Globus pallidus (tissue), 1 donor: Measurements from ENCODE around the gene ZDHHC17.
"Not testable (repeated sequence)": the region's sequence is repeated elsewhere in the genome, so short reads cannot be mapped to it uniquely, and the experiment has no call there.

Experiments used
- DNase-seq: peaks from one replicate; pipeline ENCODE4 v3.0.0-alpha.2; 2015; ENCODE audit warnings: low spot score

The ZDHHC17 gene

DNA sequence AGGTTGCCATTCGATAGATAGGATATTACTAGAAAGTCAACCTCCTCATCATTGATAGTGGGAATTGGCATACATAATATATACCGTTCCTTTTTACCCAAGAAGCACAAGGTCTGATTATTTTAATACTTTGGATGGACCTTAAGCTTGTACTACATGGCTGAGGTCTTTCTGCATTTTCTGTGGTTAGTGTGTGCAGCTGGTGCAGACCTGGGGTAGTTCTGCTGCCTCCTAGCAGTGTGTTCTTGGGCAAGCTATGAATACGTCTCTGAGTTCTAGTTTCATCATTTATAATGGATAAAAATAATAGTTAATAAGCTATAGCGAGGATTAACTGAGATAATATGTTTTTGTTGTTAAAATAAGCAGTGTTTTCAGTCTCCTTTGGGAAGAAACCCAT lies 2.2 kb downstream of the ZDHHC17 start:
- no peak for DNase-seq

DNA sequence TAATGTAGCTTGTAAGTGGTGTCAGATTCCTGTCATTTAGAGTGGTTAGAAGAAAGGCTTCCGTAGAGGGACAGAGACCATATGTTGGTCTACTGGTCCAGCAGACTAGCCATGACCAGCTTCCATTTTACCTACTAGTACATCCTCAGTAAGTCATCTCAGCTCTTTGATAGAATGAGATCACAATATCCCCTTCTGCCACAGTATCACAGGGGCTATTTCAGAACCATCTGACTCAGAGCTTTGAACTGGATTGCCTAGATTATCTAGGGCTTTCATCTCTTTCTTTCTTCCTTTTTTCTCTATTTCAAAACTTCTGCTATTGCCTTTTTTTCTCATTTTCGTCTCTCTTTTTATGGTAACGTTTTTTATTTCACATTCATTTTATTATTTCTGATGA lies 4.7 kb downstream of the ZDHHC17 start:
- no peak for DNase-seq

DNA sequence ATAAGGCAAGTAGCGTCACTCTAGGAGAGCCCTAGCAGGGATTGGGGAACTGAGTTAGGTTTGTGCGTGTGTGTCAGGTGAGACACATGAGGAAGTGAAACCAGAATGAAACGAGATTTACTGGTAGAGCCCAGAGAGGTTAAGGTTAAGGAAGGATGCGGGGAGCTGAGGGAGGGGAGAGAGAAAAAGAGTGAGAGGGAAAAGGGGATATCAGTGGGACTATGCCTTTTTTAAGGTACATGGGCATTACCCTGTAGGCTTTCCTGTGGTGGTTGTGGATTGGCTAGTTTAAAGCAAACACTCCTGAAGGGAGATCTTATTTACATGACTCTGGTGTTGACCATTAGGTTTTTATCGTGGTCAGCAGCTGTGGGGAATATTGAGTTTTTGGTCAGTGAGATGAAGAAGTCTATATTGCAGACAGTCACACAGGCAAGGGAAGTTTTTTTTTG lies 13.9 kb downstream of the ZDHHC17 start:
- DNase-seq: no peak

DNA sequence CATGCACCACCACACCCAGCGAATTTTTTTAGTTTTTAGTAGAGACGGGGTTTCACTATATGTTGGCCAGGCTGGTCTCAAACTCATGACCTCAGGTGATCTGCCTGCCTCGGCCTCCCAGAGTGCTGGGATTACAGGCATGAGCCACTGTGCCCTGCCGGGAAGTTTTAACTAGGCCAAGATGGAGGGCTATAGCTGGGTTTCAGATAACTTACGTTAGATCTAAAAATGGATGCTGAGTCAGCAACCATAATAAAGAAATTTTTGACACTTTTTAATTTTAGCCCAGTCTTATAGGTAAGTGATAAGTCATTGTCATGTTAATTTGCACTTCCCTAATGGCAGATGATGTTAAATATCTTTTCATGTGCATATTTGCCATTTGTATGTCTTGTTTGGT lies 14.4 kb downstream of the ZDHHC17 start:
- DNase-seq: no peak

DNA sequence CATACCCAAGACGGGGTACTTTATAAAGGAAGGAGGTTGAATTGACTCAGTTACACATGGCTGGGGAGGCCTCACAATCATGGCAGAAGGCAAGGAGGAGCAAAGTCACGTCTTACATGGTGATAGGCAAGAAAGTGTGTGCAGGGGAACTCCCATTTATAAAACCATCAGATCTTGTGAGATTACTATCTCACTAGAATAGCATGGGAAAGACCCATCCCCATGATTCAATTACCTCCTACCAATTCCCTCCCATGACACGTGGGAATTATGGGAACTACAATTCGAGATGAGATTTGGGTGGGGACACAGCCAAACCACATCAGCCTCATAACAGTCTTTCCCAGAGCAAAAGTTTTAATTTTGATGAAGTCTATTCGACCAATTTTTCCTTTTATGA lies 15.4 kb downstream of the ZDHHC17 start:
- DNase-seq: not testable (repeated sequence)

DNA sequence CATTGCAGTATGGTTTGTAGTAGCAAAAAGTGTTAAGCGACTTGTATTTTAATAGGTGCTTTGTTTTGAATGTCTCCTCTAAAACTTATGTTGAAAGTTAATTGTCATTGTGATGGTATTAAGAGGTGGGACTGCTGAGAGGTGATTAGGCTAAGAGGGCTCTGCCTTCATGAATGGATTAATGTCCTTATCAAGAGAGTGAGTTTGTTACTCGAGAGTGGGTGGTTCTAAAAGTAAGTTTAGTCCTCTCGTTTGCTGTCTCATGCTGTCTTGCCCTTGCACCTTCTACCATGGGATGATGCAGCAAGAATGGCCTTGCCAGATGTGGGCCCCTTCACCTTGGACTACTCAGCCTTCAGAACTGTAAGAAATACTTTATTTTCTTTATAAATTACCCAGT lies 17.4 kb downstream of the ZDHHC17 start:
- no peak for DNase-seq

DNA sequence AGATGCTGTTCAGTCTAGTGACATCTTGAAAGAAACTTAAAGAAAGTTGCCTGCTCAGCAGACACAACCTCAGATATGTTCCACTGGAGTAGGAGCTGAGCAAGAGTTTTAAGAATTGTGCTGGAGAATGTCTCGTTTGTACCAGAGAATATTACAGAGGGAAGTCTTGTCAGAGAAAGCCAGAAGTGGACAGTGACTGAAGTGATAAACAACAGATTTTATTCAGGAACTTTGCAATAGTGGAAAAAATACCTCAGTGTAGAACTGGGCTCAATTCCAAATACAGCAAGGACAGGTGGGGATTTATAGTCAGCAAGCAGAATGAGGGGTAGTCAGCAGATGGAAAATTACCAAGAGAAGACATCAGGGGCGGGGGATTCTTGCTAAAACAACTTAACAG lies 18.6 kb downstream of the ZDHHC17 start:
- DNase-seq: no peak

DNA sequence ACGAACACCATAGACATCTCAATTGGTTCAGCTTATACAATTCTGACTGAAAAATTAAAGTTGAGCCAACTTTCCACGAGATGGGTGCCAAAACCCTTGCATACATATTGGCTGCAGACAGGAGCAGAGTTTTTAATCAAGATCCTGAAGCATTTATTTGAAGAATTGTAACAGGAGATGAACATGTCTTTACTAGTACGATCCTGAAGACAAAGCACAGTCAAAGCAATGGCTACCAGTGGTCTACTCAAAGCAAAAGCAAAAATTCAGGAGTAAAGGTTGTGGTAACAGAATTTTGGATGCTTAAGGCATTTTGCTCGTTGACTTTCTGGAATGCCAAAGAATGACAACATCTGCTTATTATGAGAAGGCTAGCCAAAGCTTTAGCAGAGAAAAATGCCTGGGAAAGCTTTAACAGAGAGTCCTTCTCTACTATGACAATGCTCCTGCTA lies 20.7 kb downstream of the ZDHHC17 start:
- peak; percentile 47 for DNase-seq

DNA sequence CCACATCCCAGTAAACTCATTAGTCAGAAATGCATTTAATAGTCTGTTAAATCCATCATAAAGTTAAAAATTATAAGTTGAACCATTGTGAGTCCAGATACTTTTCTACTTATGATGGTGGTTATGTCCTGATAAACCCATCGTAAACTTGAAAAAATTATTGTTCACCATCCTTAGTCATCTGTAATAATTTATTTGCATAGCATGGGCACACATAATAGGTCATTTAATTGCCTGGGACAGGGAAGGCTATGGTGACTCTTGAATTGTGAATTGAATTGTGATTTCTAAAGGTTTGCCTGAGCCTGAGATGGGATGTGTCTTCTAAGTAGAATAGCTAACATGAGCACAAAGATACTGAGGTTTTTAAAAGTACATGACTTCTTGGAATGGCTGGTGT lies 21.5 kb downstream of the ZDHHC17 start:
- no peak for DNase-seq

DNA sequence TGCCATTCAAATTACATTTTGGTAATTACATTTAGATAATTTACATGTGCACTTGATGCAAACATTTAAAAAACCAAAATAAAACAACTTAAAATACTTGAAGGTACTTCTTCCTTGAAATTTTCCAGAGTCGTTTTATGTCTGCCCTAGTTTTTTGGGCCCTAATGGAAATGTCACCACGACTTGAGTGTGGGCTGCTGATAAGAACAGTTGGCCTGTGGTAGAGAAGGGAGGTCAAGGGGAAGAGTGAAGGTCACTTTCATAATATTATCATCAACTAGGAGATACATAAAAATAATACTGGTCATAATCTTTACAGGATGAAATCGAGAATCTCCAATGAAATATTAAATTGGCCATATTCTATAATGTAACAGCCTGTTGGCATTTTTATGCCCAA lies 23.1 kb downstream of the ZDHHC17 start:
- no peak for DNase-seq

DNA sequence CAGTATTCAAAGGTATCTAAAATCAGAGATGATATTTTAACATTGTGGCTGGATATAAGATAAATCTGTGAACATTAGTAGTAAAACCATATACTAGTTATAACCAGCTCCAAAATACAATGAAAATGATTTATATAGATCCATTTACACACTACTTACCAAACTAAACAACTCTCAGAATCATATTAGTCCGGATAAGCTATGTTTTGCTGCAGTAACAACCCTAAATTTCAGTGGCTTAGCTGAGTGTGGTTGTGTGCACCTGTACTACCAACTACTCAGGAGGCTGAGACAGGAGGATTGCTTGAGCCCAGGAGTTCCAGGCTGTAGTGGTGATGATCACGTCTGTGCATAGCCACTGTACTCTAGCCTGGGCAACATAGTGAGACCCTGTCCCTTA lies 23.8 kb downstream of the ZDHHC17 start:
- no peak for DNase-seq

DNA sequence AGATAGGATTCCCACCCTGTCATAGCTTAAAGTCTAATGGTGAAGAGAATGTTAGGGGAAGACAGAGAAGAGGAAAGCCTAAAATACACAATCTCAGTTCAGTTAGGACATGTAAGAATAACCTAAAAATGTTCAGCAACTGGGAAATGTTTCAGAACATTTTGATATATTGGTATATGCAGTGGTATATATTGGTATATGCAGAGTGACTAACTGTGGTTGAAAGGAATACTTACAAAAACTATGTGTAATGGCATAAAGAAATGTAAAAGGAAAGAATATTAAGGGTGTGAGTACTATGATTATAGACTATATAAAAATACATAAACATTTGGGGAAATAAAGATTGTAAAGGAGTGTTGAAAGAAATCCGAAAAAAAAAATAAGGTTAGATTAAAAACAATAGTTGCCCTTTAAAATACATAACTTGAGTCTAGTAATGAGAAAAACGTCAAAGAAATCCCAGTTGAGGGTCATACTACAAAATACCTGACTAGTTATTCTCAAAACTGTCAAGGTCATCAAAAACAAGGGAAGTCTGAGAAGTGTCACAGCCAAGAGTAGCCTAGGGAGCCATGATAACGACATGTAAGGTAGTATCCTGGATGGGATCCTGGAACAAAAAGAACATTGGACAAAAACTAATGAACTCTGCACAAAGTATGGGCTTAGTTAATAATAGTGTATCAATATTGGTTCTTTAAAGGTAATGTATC lies 25.6 kb downstream of the ZDHHC17 start:
- DNase-seq: no peak

DNA sequence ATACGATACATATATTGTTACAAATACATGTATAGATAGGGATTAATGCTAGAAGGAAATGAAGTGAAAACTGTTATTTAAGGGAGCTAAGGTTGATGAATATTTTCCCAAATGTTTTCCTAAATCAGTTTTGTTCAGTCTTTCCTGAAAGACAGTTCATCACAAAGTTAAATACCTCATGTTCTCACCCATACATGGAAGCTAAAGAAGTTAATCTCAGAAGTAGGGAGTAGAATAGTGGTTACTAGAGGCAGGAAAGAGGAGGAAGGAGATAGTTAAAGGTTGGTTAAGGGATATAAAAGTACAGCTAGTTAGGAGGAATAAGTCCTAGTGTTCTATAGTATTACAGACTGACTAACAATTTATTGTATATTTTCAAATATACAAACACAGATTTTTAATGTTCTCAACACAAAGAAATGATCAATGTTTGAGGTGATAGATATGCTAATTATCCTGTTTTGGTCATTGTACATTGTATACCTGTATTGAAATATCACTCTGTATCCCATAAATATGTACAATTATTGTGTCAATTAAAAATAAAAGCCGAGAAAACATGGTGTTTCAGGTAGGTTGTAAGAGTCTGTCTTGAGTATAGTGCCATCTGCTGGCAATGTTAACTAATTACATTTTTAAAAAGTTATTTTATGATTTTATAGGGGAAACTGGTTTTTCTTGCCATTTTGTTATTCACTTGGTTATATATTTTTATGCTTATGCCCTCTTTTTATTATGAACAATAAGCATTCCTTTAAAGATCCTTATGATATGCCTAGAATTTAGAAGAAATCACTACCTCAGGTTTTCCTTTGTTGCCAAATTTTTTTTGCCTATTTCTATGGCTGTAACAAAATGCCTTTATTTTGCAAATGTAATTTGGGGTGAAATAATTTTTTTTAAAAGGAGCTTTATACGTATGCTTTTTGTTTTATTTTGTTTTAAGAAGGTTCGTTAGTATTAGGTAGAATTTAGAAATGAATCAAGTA lies 26.9 kb downstream of the ZDHHC17 start:
- no peak for DNase-seq

DNA sequence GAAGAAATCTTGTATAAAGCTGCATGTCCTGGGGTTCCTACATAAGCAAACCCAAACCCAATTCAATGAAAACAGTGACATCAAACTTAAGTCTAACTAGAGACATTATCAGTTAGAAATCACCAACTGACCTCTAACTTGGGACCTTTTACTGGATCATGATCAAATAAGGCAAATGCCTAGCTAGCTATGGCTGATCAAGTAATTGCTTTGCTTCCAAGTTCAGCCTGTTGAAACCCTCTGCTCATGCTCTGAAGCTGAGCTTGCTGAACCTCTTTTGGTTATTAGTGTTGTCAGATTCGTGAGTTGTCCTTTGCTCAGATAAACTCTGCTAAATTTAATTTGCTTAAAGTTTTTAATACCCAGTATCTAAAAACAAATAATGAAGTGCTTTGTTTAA lies 28.9 kb downstream of the ZDHHC17 start:
- no peak for DNase-seq

DNA sequence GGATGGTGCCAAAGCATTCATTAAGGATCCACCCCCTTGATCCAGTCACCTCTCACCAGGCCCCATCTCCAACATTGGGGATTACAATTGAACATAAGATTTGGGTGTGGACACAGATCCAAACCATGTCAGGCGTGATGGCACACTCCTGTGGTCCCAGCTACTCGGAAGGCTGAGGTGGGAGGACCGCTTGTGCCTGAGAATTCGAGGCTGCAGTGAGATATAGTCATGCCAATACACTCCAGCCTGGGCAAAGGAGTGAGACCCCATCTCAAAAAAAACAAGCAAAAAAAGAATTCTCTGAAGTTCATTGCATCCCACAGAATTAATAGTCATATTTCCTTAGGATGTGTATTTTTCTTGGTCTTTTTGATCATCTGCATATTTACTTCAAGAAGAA lies 34.9 kb downstream of the ZDHHC17 start:
- DNase-seq: no peak

DNA sequence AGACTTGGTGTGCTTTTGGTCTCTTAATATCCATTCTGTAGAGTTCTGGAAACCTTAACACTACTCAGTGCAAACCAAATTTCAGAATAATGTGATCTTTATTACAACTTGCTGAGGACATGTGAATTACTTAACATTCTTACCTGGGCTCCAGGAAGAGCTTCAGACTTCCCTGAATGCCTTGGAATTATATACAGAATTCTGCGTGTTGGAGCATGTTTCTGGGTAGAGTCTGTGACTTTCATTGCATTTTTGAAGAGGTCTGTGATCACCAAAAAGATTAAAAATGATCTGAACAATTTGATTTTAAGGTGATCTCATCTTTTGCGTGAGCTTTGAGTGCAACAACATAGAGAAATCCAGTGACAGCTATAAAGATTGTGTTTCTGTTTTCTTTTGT lies 35.4 kb downstream of the ZDHHC17 start:
- no peak for DNase-seq

DNA sequence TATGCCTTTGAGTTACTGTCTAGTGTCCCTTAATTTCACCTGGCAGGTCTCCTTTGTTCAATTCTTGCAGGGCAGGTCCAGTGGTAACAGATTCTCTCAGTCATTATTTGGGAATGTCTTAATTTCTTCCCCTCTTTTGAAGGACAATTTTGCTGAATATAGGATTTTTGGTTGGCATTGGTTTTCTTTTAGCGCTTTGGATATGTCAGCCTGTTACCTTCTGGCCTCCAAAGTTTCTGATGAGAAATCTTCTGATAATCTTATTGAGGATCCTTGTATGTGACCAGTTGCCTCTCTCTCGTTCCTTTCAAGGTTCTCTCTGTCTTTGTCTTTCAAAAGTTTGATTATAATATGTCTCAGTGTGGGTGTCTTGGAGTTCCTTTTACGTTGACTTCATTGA lies 38.1 kb downstream of the ZDHHC17 start:
- DNase-seq: no peak

DNA sequence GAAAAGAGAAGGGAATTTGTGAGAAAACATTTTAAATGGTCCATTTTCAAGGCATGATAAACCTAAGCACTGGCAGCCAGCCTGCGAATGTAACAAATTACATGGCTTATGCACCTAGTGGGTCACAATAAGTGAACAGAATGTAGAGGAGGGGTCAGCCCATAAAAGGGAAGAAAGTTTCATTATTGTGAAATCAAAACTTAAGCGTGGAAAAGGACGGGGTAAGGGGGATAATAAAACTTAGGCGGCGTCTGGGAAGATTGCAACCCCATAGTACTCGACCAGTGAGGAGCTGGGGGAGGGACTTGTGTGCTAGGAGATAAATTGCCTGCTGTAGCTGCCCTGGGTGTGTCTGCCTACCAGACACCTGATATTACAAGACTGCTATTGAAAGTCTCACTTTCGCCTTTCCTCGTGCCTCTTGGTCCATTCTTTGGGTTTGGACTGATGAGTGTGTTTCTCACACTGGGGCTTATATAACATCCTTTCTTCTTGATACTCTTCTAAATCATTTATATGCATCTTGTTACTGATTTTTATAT lies 40.6 kb downstream of the ZDHHC17 start:
- no peak for DNase-seq

DNA sequence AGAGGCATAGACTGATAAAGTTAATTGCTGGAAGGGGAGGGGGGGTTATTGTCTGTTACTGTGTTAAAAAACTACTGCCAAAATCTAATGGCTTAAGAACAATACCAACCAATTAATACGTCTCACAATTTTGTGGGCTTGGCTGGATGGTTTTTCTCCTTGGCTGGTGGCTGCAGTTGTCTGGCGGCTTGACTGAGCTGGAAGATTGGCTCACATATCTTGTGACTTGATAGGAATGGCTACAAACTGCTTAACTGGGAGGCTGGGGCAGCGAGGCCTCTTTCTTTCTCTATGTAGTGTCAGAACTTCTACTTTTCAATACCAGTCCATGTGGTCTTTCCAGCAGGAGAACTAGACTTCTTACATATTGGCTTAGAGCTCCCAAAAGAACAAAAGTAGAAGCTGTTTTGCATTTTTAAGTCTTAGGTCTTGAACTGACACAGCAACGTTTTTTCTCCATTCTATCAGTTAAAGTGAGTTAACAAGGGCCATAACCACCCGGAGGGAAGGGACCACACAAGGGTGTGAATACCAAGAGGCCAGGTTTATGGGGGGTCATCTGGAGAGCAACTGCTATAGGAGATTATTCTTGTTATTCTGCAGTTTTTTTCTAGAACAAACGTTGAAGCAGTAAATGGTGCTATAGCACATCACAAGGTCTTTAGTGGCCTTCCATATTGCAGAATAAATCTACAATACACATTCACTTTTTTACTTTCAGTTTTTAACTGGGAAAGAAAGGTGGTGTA lies 46.9 kb downstream of the ZDHHC17 start:
- DNase-seq: peak; percentile 31

DNA sequence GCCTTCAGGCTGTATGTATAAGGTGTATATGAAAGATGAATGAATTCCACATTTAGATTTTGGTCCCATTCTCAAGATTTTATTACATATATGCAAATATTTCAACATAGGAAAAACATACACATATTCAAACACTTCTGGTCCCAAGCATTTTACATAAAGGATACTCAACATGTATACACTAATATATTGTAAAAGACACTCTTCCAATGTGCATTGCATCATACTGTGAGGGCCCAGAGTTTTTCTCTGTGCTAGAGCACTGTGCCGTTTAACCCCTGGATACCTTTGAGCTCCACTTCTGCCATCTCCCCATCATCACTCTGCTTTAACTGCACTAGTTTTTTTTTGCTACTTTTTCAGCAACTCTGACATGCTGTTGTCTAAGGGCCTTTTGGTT lies 48.1 kb downstream of the ZDHHC17 start:
- DNase-seq: no peak

DNA sequence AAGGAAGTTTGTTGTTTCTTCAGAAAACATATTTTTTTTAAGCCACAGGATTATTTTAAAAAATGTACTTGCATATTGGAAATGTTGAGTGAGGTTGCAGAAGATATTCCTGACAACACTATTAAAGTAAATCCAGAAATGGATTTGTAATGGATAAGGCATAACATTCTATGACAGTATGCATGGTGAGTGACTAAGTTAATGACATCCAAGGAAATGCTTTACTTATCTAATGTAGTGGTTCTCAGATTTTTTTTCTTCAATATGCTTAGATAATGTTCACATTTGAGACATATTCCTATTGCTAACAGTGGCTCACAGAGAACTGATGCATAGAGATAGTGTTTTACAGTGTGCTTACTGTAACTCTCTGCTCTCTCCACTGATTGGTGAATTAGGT lies 49.4 kb downstream of the ZDHHC17 start:
- no peak for DNase-seq

DNA sequence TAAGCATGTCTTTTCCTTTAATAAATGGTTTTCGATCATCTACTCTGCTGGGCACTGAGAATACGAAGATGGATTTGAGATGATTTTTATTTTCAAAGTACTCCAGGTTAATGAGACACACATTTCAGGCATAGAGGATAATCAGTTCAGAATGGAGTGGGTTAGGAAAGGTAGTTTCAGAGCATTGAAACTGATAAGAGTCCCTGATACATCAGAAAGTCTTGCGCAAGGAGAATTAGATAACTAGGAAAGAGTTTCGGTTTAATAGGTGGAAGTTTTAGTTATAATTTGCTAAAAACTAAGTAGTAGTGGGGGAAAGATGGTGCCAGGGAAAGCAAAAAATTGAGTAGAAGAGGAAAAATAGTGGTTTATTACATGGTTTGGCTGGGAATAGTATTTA lies 50.1 kb downstream of the ZDHHC17 start:
- no peak for DNase-seq
